ENCODE results near the gene HOMER1.
"Not testable (repeated sequence)": the region's sequence is repeated elsewhere in the genome, so short reads cannot be mapped to it uniquely, and the experiment has no call there.

Gene HOMER1

GRCh38 chr5:79518718-79519117 lies 4.8 kb upstream of the HOMER1 start:
- Histone ChIP-seq H3K9ac (no peak overlapping the region), H3K4me2 (no peak overlapping the region), H3K4me3 (no peak overlapping the region), H3K9me3 (no peaks in the 10 kb centered on the region), H4K20me1 (no peaks in the 10 kb centered on the region), H3K27me3 (no peaks in the 10 kb centered on the region), H3K4me1 (peaks cover 28% of the 10 kb centered on the region), H3K36me3 (no peaks in the 10 kb centered on the region), H3K27ac (no peak overlapping the region)
- no peak for TF ChIP-seq Cebpa-rat (IDR thresholded peaks at IDR 0.05)

GRCh38 chr5:79517601-79518000 lies 3.7 kb upstream of the HOMER1 start:
- no peak for TF ChIP-seq Cebpa-rat (IDR thresholded peaks at IDR 0.05)
- Histone ChIP-seq H3K4me1 (peaks cover 28% of the 10 kb centered on the region), H4K20me1 (no peaks in the 10 kb centered on the region), H3K4me2 (peak overlapping the region; percentile 36), H3K36me3 (no peaks in the 10 kb centered on the region), H3K27ac (peak overlapping the region; percentile 8; the same call in 1 of the 2 replicates), H3K9me3 (no peaks in the 10 kb centered on the region), H3K9ac (no peak overlapping the region), H3K27me3 (no peaks in the 10 kb centered on the region), H3K4me3 (no peak overlapping the region)

- Histone ChIP-seq H3K4me1 (peaks cover 28% of the 10 kb centered on the region), H3K27me3 (no peaks in the 10 kb centered on the region), H3K4me2 (peak overlapping the region; percentile 36), H3K4me3 (no peak overlapping the region), H3K9ac (no peak overlapping the region), H3K27ac (peak overlapping the region; percentile 8; the same call in 1 of the 2 replicates), H3K36me3 (no peaks in the 10 kb centered on the region), H3K9me3 (no peaks in the 10 kb centered on the region), H4K20me1 (no peaks in the 10 kb centered on the region)
- no peak for TF ChIP-seq Cebpa-rat (IDR thresholded peaks at IDR 0.05)
Measured at GRCh38 chr5:79516986-79517385, 3.1 kb upstream of the HOMER1 start.

GRCh38 chr5:79516331-79516730 lies 2.4 kb upstream of the HOMER1 start:
- not testable (repeated sequence) for H4K20me1 ChIP-seq, H3K9ac ChIP-seq, H3K4me3 ChIP-seq, H3K27me3 ChIP-seq, H3K9me3 ChIP-seq, H3K4me2 ChIP-seq, H3K27ac ChIP-seq, H3K36me3 ChIP-seq
- H3K4me1 ChIP-seq, result peaks cover 32% of the 10 kb centered on the region

- no peak for TF ChIP-seq Cebpa-rat (IDR thresholded peaks at IDR 0.05)
- peak overlapping the region; percentile 95 for H3K27ac ChIP-seq
- no peaks in the 10 kb centered on the region for H3K9me3 ChIP-seq
- peaks cover 14% of the 10 kb centered on the region for H4K20me1 ChIP-seq
- H3K4me3 ChIP-seq, result peak overlapping the region; percentile 89
- peaks cover 50% of the 10 kb centered on the region for H3K4me1 ChIP-seq
- no peaks in the 10 kb centered on the region for H3K36me3 ChIP-seq
- no peaks in the 10 kb centered on the region for H3K27me3 ChIP-seq
- peak overlapping the region; percentile 91 for H3K9ac ChIP-seq
- H3K4me2 ChIP-seq, result peak overlapping the region; percentile 88
Measured at GRCh38 chr5:79514391-79515105, 614 bp upstream of the HOMER1 start.

GRCh38 chr5:79513308-79513703 lies 628 bp downstream of the HOMER1 start:
- no peaks in the 10 kb centered on the region for H3K27me3 ChIP-seq
- H3K4me1 ChIP-seq, result peaks cover 62% of the 10 kb centered on the region
- peak overlapping the region; percentile 88 for H3K4me2 ChIP-seq
- peak overlapping the region; percentile 89 for H3K4me3 ChIP-seq
- no peaks in the 10 kb centered on the region for H3K36me3 ChIP-seq
- H3K9me3 ChIP-seq, result no peaks in the 10 kb centered on the region
- peaks cover 27% of the 10 kb centered on the region for H4K20me1 ChIP-seq
- TF ChIP-seq Cebpa-rat (IDR thresholded peaks at IDR 0.05), result no peak
- peak overlapping the region; percentile 91 for H3K9ac ChIP-seq
- peak overlapping the region; percentile 95 for H3K27ac ChIP-seq

GRCh38 chr5:79512471-79513307 lies 1.2 kb downstream of the HOMER1 start:
- Histone ChIP-seq H3K4me1 (peaks cover 67% of the 10 kb centered on the region), H3K9me3 (no peaks in the 10 kb centered on the region), H3K9ac (peak overlapping the region; percentile 91), H4K20me1 (peaks cover 32% of the 10 kb centered on the region), H3K27me3 (no peaks in the 10 kb centered on the region), H3K4me3 (peak overlapping the region; percentile 89), H3K27ac (peak overlapping the region; percentile 95), H3K4me2 (peak overlapping the region; percentile 88), H3K36me3 (no peaks in the 10 kb centered on the region)
- TF ChIP-seq Cebpa-rat (IDR thresholded peaks at IDR 0.05), result no peak

GRCh38 chr5:79512049-79512448 lies 1.9 kb downstream of the HOMER1 start:
- H3K4me1 ChIP-seq, result peaks cover 62% of the 10 kb centered on the region
- H3K9ac ChIP-seq, result peak overlapping the region; percentile 91
- peak overlapping the region; percentile 88 for H3K4me2 ChIP-seq
- no peaks in the 10 kb centered on the region for H3K27me3 ChIP-seq
- no peaks in the 10 kb centered on the region for H3K36me3 ChIP-seq
- H3K4me3 ChIP-seq, result peak overlapping the region; percentile 89
- H4K20me1 ChIP-seq, result peaks cover 32% of the 10 kb centered on the region
- H3K9me3 ChIP-seq, result no peaks in the 10 kb centered on the region
- TF ChIP-seq Cebpa-rat (IDR thresholded peaks at IDR 0.05), result no peak
- peak overlapping the region; percentile 95 for H3K27ac ChIP-seq

GRCh38 chr5:79510638-79511037 lies 3.3 kb downstream of the HOMER1 start:
- TF ChIP-seq Cebpa-rat (IDR thresholded peaks at IDR 0.05), result no peak
- Histone ChIP-seq H4K20me1 (peaks cover 32% of the 10 kb centered on the region), H3K4me3 (peak overlapping the region; percentile 89), H3K27ac (no peak overlapping the region), H3K36me3 (peaks cover 5% of the 10 kb centered on the region; the same call in 1 of the 2 replicates), H3K9me3 (no peaks in the 10 kb centered on the region), H3K9ac (peak overlapping the region; percentile 91), H3K4me2 (peak overlapping the region; percentile 88), H3K4me1 (peaks cover 49% of the 10 kb centered on the region), H3K27me3 (no peaks in the 10 kb centered on the region)
